Measurements from ENCODE around the gene RTTN. TPM values are rescaled to one million over a fixed set of nuclear protein-coding genes. Genes with fewer than 3 reads are reported as not detected.

RTTN gene
- polyA plus RNA-seq, 1 of the 3 experiments (the other 2 are of a cell fraction): 4.7 TPM

DNA sequence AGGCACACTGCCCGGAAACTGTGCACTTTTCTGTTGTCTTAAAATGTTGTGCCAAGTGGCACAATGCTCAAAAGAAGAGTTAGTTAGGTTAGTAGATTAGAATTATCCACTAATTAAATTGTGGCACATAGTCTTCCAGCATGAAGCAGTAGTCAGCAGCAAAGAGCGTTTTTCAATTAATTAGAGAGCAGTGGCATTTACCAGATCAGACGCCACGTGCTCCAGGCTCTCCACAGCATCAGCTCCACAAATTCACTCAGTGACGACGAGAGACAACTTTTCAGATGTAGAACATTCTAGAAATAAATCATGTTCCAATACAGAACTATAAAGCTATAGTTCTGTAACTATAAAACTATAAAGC is 16.4 kb upstream of the RTTN start:
- POLR2A ChIA-PET: no interaction called here

DNA sequence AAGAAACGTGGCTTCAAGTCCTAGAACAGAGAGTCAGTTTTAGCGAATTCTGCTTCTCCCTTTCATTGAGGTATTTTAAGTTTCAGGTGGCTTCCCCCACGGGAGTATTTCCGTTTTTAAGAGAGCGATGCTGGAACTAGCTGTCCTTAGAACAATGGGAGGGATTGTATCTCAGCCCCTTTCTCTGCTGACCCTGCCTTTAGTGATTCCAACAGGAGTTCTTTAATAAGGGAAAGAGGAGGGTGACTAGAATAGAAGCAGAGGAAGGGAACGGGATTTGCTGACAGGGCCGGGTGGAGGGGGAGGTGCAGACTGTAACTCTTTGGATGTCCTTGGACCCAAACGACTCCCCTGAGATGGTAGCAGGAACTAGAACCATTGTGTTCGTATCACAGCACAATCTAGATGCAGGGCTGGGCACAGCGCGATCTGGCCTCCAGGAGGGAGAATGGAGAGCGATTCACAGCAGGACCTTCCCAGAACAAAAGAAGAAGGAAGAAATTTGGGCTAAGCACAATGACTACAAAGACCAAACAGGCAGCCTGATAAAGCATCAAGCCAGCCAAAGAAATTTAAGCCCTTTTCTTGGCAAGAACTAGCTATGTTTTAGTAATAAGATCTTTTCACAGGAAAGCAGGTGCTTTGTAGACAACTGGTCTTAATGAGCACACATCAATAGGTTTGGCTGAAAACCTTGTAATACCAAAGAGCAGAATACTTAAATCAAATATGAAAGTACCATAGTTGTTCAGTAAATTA is 15.8 kb upstream of the RTTN start:
- no peaks in the 10 kb centered on the region for H3K79me2 ChIP-seq (ENCODE audit: insufficient read depth)
- no peaks in the 10 kb centered on the region for H3K9me2 ChIP-seq
- no peaks in the 10 kb centered on the region; the same call in 1 of the 2 replicates for H3K9me3 ChIP-seq
- no peak overlapping the region for H3K27ac ChIP-seq (ENCODE audit: low read depth in 2 of 2, low read length in 1 of 2)
- no peak for DNase-seq
- WGBS (ENCODE audit: low lambda C conversion rate): 75% methylated on average over 12 of the region's 12 CpGs
- no peaks in the 10 kb centered on the region for H3K36me3 ChIP-seq (replicated peaks in 1 of 2; ENCODE audit: control insufficient read depth in 1 of 2, insufficient read depth in 2 of 2, low read length in 1 of 2)
- no peak overlapping the region for H3K4me2 ChIP-seq
- H3K4me3 ChIP-seq (ENCODE audit: low read depth in 2 of 2, low read length in 1 of 2): no peak overlapping the region
- TF ChIP-seq CHD2 (IDR thresholded peaks at IDR 0.05; ENCODE audit: low read length, partially characterized antibody): no peak
- TF ChIP-seq, protein P1, sequence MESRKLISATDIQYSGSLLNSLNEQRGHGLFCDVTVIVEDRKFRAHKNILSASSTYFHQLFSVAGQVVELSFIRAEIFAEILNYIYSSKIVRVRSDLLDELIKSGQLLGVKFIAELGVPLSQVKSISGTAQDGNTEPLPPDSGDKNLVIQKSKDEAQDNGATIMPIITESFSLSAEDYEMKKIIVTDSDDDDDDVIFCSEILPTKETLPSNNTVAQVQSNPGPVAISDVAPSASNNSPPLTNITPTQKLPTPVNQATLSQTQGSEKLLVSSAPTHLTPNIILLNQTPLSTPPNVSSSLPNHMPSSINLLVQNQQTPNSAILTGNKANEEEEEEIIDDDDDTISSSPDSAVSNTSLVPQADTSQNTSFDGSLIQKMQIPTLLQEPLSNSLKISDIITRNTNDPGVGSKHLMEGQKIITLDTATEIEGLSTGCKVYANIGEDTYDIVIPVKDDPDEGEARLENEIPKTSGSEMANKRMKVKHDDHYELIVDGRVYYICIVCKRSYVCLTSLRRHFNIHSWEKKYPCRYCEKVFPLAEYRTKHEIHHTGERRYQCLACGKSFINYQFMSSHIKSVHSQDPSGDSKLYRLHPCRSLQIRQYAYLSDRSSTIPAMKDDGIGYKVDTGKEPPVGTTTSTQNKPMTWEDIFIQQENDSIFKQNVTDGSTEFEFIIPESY (IDR thresholded peaks at IDR 0.05; ENCODE audit: borderline replicate concordance, low read depth): no peak
- no peak for TF ChIP-seq RFX5 (IDR thresholded peaks at IDR 0.05; ENCODE audit: low read length)
- H3K9ac ChIP-seq: no peak overlapping the region
- POLR2A ChIA-PET: no interaction called here
- H2AFZ ChIP-seq (ENCODE audit: low read depth): no peak overlapping the region
- no peaks in the 10 kb centered on the region for H3K27me3 ChIP-seq (ENCODE audit: insufficient read depth)
- no peaks in the 10 kb centered on the region for H4K20me1 ChIP-seq (ENCODE audit: insufficient read depth)
- peaks cover 0 to 3% of the 10 kb centered on the region in 2 experiments; a peak in 1 of 4 replicates for H3K4me1 ChIP-seq (ENCODE audit: control insufficient read depth in 1 of 2, insufficient read depth in 2 of 2, low read depth in 1 of 2, low read length in 1 of 2)
- no peaks in the 10 kb centered on the region for H3F3A ChIP-seq (replicated peaks; ENCODE audit: insufficient read depth)
- CTCF ChIA-PET: interaction anchor here (1.1 kb wide), 1 partner anchor 8 kb away, joined by 3 read pairs; no protein-coding TSS in a partner anchor

More for the DNA sequence above, 16.4 kb upstream of the RTTN start:
- no peaks in the 10 kb centered on the region for H3K36me3 ChIP-seq (replicated peaks in 1 of 2; ENCODE audit: control insufficient read depth in 1 of 2, insufficient read depth in 2 of 2, low read length in 1 of 2)
- no peak overlapping the region for H3K4me3 ChIP-seq (ENCODE audit: low read depth in 2 of 2, low read length in 1 of 2)
- no peak overlapping the region for H2AFZ ChIP-seq (ENCODE audit: low read depth)
- no peaks in the 10 kb centered on the region for H4K20me1 ChIP-seq (ENCODE audit: insufficient read depth)
- peaks cover 0 to 3% of the 10 kb centered on the region in 2 experiments; a peak in 1 of 4 replicates for H3K4me1 ChIP-seq (ENCODE audit: control insufficient read depth in 1 of 2, insufficient read depth in 2 of 2, low read depth in 1 of 2, low read length in 1 of 2)
- no peaks in the 10 kb centered on the region for H3K9me2 ChIP-seq
- TF ChIP-seq RCOR1 (IDR thresholded peaks at IDR 0.05; ENCODE audit: low read length): peak; percentile 29; the same call in 1 of the 2 replicates
- no peak for TF ChIP-seq FOXM1 (IDR thresholded peaks at IDR 0.05; ENCODE audit: low read depth)
- H3K79me2 ChIP-seq (ENCODE audit: insufficient read depth): no peaks in the 10 kb centered on the region
- H3K4me2 ChIP-seq: no peak overlapping the region
- WGBS (ENCODE audit: low lambda C conversion rate): 54% methylated on average over 6 of the region's 6 CpGs
- H3K9ac ChIP-seq: no peak overlapping the region
- CTCF ChIA-PET: interaction anchor here (1.1 kb wide), 1 partner anchor 9 kb away, joined by 3 read pairs; no protein-coding TSS in a partner anchor
- H3F3A ChIP-seq (replicated peaks; ENCODE audit: insufficient read depth): no peaks in the 10 kb centered on the region
- no peaks in the 10 kb centered on the region for H3K27me3 ChIP-seq (ENCODE audit: insufficient read depth)
- H3K27ac ChIP-seq (ENCODE audit: low read depth in 2 of 2, low read length in 1 of 2): no peak overlapping the region
- H3K9me3 ChIP-seq: no peaks in the 10 kb centered on the region; the same call in 1 of the 2 replicates
- DNase-seq: no peak

DNA sequence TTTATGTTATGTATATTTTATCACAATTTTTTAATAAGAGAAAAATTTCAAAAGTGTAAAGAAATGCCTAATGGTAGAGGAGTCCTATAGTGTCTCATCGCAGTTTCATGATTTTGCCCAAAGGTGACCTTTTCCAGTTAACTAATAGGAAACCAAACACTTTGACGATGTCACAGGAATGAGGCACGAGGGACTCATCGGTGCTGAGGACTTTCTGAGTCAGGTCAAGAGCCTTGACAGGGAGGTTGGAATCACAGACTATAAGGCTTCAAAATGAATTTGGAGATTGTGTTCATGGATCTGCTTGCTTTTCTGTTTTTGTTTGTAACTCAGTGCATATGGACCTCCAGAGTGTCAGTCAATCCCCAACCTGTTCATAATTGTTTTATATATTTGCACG is 15.1 kb upstream of the RTTN start:
- peaks cover 0 to 3% of the 10 kb centered on the region in 2 experiments; a peak in 1 of 4 replicates for H3K4me1 ChIP-seq (ENCODE audit: control insufficient read depth in 1 of 2, insufficient read depth in 2 of 2, low read depth in 1 of 2, low read length in 1 of 2)
- no peak overlapping the region for H3K4me3 ChIP-seq (ENCODE audit: low read depth in 2 of 2, low read length in 1 of 2)
- H3K27me3 ChIP-seq (ENCODE audit: insufficient read depth): no peaks in the 10 kb centered on the region
- no peaks in the 10 kb centered on the region for H4K20me1 ChIP-seq (ENCODE audit: insufficient read depth)
- no peak overlapping the region for H3K4me2 ChIP-seq
- POLR2A ChIA-PET: no interaction called here
- H3K9me3 ChIP-seq: no peaks in the 10 kb centered on the region; the same call in 1 of the 2 replicates
- H3K9ac ChIP-seq: no peak overlapping the region
- H2AFZ ChIP-seq (ENCODE audit: low read depth): no peak overlapping the region
- H3K36me3 ChIP-seq (replicated peaks in 1 of 2; ENCODE audit: control insufficient read depth in 1 of 2, insufficient read depth in 2 of 2, low read length in 1 of 2): no peaks in the 10 kb centered on the region
- CTCF ChIA-PET: no interaction called here
- no peak for TF ChIP-seq YY1 (IDR thresholded peaks at IDR 0.05; ENCODE audit: low read depth)
- no peak for TF ChIP-seq EP300 (IDR thresholded peaks at IDR 0.05; ENCODE audit: borderline replicate concordance in 1 of 2, low read depth in 1 of 2, low read length in 1 of 2)
- TF ChIP-seq SIN3A (IDR thresholded peaks at IDR 0.05; ENCODE audit: borderline replicate concordance, low read depth, low read length): no peak
- no peak for TF ChIP-seq NRF1 (IDR thresholded peaks at IDR 0.05; ENCODE audit: low read depth, low read length)
- TF ChIP-seq, protein P1 (IDR thresholded peaks at IDR 0.05; ENCODE audit: borderline replicate concordance, low read depth): no peak
- H3K27ac ChIP-seq (ENCODE audit: low read depth in 2 of 2, low read length in 1 of 2): no peak overlapping the region
- 95% methylated on average over 5 of the region's 5 CpGs for WGBS (ENCODE audit: low lambda C conversion rate)
- no peak for DNase-seq
- no peaks in the 10 kb centered on the region for H3K9me2 ChIP-seq
- no peaks in the 10 kb centered on the region for H3F3A ChIP-seq (replicated peaks; ENCODE audit: insufficient read depth)
- H3K79me2 ChIP-seq (ENCODE audit: insufficient read depth): no peaks in the 10 kb centered on the region

Data from SK-N-SH (cell line).